IMR-90 (cell line): Measurements from ENCODE around the gene CHPT1. TPM values are rescaled to one million over a fixed set of nuclear protein-coding genes. Genes with fewer than 3 reads are reported as not detected.

Source experiments
- ATAC-seq: fragments of 200-7000 bp; cut with Tn5 transposase; 2 replicates; pipeline ENCODE4 v1.9.1; 2020; ENCODE audit warnings: low read depth, mild to moderate bottlenecking, moderate library complexity
- BruUV-seq: library from RNA; stranded (reverse); fragments of 400-500 nt; replicated peaks from 2 replicates; lab custom pipeline; 2021; lab: Mats Ljungman, UMichigan
- CTCF ChIA-PET: fragments of 300-600 bp; formaldehyde crosslinking; extraction: SDS; loops from one replicate; lab custom pipeline; 2021; ENCODE audit warnings: antibody characterized with exemption; lab: Yijun Ruan, JAX
- POLR2A ChIA-PET: fragments of 300-600 bp; sonication (Branson Sonifier 250); formaldehyde crosslinking; loops from one replicate; lab custom pipeline; 2022; ENCODE audit warnings: antibody characterized with exemption; ENCODE audit not compliant: unreplicated experiment; lab: Charles Lee
- DNase-seq: peaks from one replicate; pipeline ENCODE4 v3.0.0; 2013
- H2AFZ ChIP-seq: replicated peaks from 2 replicates; pipeline ENCODE3; 2013; ENCODE audit warnings: low read length, mild to moderate bottlenecking; ENCODE audit not compliant: poor library complexity
- H2AK5ac ChIP-seq: 2 replicates; pipeline ENCODE4 v1.6.1; 2013; ENCODE audit warnings: low read depth, low read length, inconsistent platforms
- H2AK9ac ChIP-seq: replicated peaks from 2 replicates; pipeline ENCODE3; 2013; ENCODE audit warnings: mild to moderate bottlenecking, low read depth, low read length, moderate library complexity; ENCODE audit not compliant: poor library complexity
- H2BK120ac ChIP-seq: 2 replicates; pipeline ENCODE4 v1.6.1; 2013; ENCODE audit warnings: low read depth, low read length, inconsistent platforms
- H2BK15ac ChIP-seq: 3 replicates; pipeline ENCODE4 v1.6.1; 2013; ENCODE audit warnings: low read depth, low read length, inconsistent platforms
- H2BK20ac ChIP-seq: 2 replicates; pipeline ENCODE4 v1.6.1; 2013; ENCODE audit warnings: low read depth, mild to moderate bottlenecking, inconsistent platforms, low read length, moderate library complexity
- H2BK5ac ChIP-seq: 2 replicates; pipeline ENCODE4 v1.6.1; 2013; ENCODE audit warnings: mild to moderate bottlenecking, low read depth, low read length, inconsistent platforms; ENCODE audit not compliant: poor library complexity, severe bottlenecking
- H3K14ac ChIP-seq: replicated peaks from 2 replicates; pipeline ENCODE4 v1.6.1; 2013; ENCODE audit warnings: low read depth, low read length, inconsistent platforms
- H3K18ac ChIP-seq: 2 replicates; pipeline ENCODE4 v1.6.1; 2013; ENCODE audit warnings: low read depth, low read length, control low read depth
- H3K23ac ChIP-seq: 2 replicates; pipeline ENCODE4 v1.6.1; 2013; ENCODE audit warnings: low read depth, low read length, inconsistent platforms
- H3K27ac ChIP-seq: 2 replicates; pipeline ENCODE4 v1.5.1; 2013; ENCODE audit warnings: mild to moderate bottlenecking, control low read depth, low read length; ENCODE audit not compliant: insufficient read depth
- H3K27me3 ChIP-seq: 2 replicates; pipeline ENCODE4 v1.6.1; 2013; ENCODE audit warnings: low read length; ENCODE audit not compliant: control insufficient read depth, insufficient read depth
- H3K36me3 ChIP-seq: 2 replicates; pipeline ENCODE4 v1.6.1; 2013; ENCODE audit warnings: low read length, mixed read lengths; ENCODE audit not compliant: control insufficient read depth, insufficient read depth
- H3K4ac ChIP-seq: 2 replicates; pipeline ENCODE4 v1.6.1; 2013; ENCODE audit warnings: low read depth, low read length, inconsistent platforms
- H3K4me1 ChIP-seq: 2 replicates; pipeline ENCODE4 v1.6.1; 2013; ENCODE audit warnings: low read length, mixed read lengths; ENCODE audit not compliant: control insufficient read depth, insufficient read depth
- H3K4me2 ChIP-seq: 2 replicates; pipeline ENCODE4 v1.6.1; 2013; ENCODE audit warnings: low read depth, mild to moderate bottlenecking, control low read depth, low read length, moderate library complexity
- H3K4me3 ChIP-seq: 2 replicates; pipeline ENCODE4 v1.5.1; 2013; ENCODE audit warnings: low read depth, mild to moderate bottlenecking, control low read depth, low read length, moderate library complexity; ENCODE audit not compliant: insufficient read depth
- H3K56ac ChIP-seq: 2 replicates; pipeline ENCODE4 v1.6.1; 2013; ENCODE audit warnings: low read length, inconsistent platforms; ENCODE audit not compliant: insufficient read depth; ENCODE audit errors: extremely low read depth
- H3K79me1 ChIP-seq, 2 experiments: 2 replicates each; pipeline ENCODE4 v1.6.1; 2013; ENCODE audit warnings: low read length in 2 of 2, inconsistent platforms in 1 of 2, low read depth in 1 of 2
- H3K9ac ChIP-seq: 2 replicates; pipeline ENCODE4 v1.6.1; 2013; ENCODE audit warnings: low read depth, low read length, control low read depth
- H3K9me1 ChIP-seq: 2 replicates; pipeline ENCODE4 v1.6.1; 2013; ENCODE audit warnings: low read length, inconsistent platforms; ENCODE audit not compliant: insufficient read depth
- H3K9me3 ChIP-seq: 2 replicates; pipeline ENCODE4 v1.6.1; 2013; ENCODE audit warnings: low read length; ENCODE audit not compliant: control insufficient read depth, insufficient read depth
- H4K20me1 ChIP-seq: 2 replicates; pipeline ENCODE4 v1.6.1; 2013; ENCODE audit warnings: low read length, inconsistent platforms; ENCODE audit not compliant: insufficient read depth
- H4K5ac ChIP-seq: 2 replicates; pipeline ENCODE4 v1.6.1; 2013; ENCODE audit warnings: mild to moderate bottlenecking, low read depth, low read length, control low read depth
- H4K8ac ChIP-seq, 2 experiments: 2 replicates each; pipeline ENCODE4 v1.6.1; 2013; ENCODE audit warnings: low read depth in 2 of 2, low read length in 2 of 2, control low read depth in 1 of 2, inconsistent platforms in 1 of 2
- H4K91ac ChIP-seq: 2 replicates; pipeline ENCODE4 v1.6.1; 2013; ENCODE audit warnings: low read depth, low read length, inconsistent platforms; ENCODE audit not compliant: insufficient read depth
- BHLHE40 ChIP-seq: fragments of 150-350 bp; IDR thresholded peaks from 2 replicates; pipeline ENCODE4 v1.6.1; 2016; ENCODE audit warnings: mild to moderate bottlenecking, low read depth, low read length
- CEBPB ChIP-seq: IDR thresholded peaks from 2 replicates; pipeline ENCODE4 v1.6.1; 2012; ENCODE audit warnings: low read depth, low read length, improper control_type of control experiment
- CHD1 ChIP-seq: IDR thresholded peaks from 2 replicates; pipeline ENCODE4 v1.6.1; 2012; ENCODE audit warnings: low read depth, low read length, improper control_type of control experiment
- CTCF ChIP-seq: conservative IDR thresholded peaks from 2 replicates; pipeline ENCODE4 v1.5.1; 2012; ENCODE audit warnings: mild to moderate bottlenecking, low read depth, low read length, improper control_type of control experiment
- ELK1 ChIP-seq: fragments of 150-350 bp; IDR thresholded peaks from 2 replicates; pipeline ENCODE4 v1.6.1; 2016; ENCODE audit warnings: low read depth, mild to moderate bottlenecking, low read length, moderate library complexity, borderline replicate concordance
- FOS ChIP-seq: fragments of 150-350 bp; IDR thresholded peaks from 2 replicates; pipeline ENCODE4 v1.6.1; 2016; ENCODE audit warnings: low read depth, low read length
- MAFK ChIP-seq: IDR thresholded peaks from 2 replicates; pipeline ENCODE4 v1.6.1; 2012; ENCODE audit warnings: low read depth, low read length, improper control_type of control experiment
- MAZ ChIP-seq: IDR thresholded peaks from 2 replicates; pipeline ENCODE4 v1.6.1; 2012; ENCODE audit warnings: low read depth, mild to moderate bottlenecking, low read length, improper control_type of control experiment, moderate library complexity, borderline replicate concordance
- MXI1 ChIP-seq: IDR thresholded peaks from 2 replicates; pipeline ENCODE4 v1.6.1; 2012; ENCODE audit warnings: low read depth, mild to moderate bottlenecking, low read length, moderate library complexity, borderline replicate concordance
- NFE2L2 ChIP-seq: fragments of 150-350 bp; IDR thresholded peaks from 2 replicates; pipeline ENCODE4 v1.6.1; 2016; ENCODE audit warnings: low read depth, mild to moderate bottlenecking, low read length
- POLR2A ChIP-seq: IDR thresholded peaks from 2 replicates; pipeline ENCODE4 v1.6.1; 2012; ENCODE audit warnings: mild to moderate bottlenecking, low read depth, low read length
- RAD21 ChIP-seq: IDR thresholded peaks from 2 replicates; pipeline ENCODE4 v1.6.1; 2012; ENCODE audit warnings: low read length, improper control_type of control experiment
- RCOR1 ChIP-seq: IDR thresholded peaks from 2 replicates; pipeline ENCODE4 v1.6.1; 2012; ENCODE audit warnings: mild to moderate bottlenecking, low read length, improper control_type of control experiment; ENCODE audit not compliant: insufficient replicate concordance
- RFX5 ChIP-seq: IDR thresholded peaks from 2 replicates; pipeline ENCODE4 v1.8.0; 2012; ENCODE audit warnings: low read depth, mild to moderate bottlenecking, low read length, moderate library complexity
- SMC3 ChIP-seq: fragments of 150-350 bp; IDR thresholded peaks from 2 replicates; pipeline ENCODE4 v1.6.1; 2016; ENCODE audit warnings: low read depth, mild to moderate bottlenecking, antibody characterized with exemption, low read length, moderate library complexity
- USF2 ChIP-seq: fragments of 150-350 bp; IDR thresholded peaks from 2 replicates; pipeline ENCODE4 v1.6.1; 2017; ENCODE audit warnings: mild to moderate bottlenecking, antibody characterized with exemption, low read length, low read depth
- WGBS, 2 experiments: methylation state at CpG; one replicate each; pipeline versions ENCODE4 v1.1.5 to v1.1.7; 2013; ENCODE audit warnings: missing lambda C conversion rate in 2 of 2; ENCODE audit not compliant: insufficient read length in 1 of 2; ENCODE audit errors: extremely low coverage in 2 of 2; 5-methylcytosine and 5-hydroxymethylcytosine counted together
- dilution Hi-C: fragments of 300-500 bp; cut with HindIII; formaldehyde crosslinking; loops from one replicate; pipeline ENCODE4 v1.14.3; 2018; ENCODE audit warnings: low sequenced_read_pairs; ENCODE audit not compliant: unreplicated experiment
- in situ Hi-C: fragments of 300-500 bp; cut with MboI; formaldehyde crosslinking; loops from 3 replicates; pipeline ENCODE4 v1.14.3; 2019; ENCODE audit warnings: low sequenced_read_pairs, inconsistent platforms, mixed read lengths
- intact Hi-C: fragments of 100-400 bp; cut with micrococcal nuclease; formaldehyde crosslinking; loops from 2 replicates; pipeline ENCODE4 v1.10.0; 2022
- polyA plus RNA-seq, 3 experiments: library from polyadenylated mRNA; depleted of rRNA; stranded (reverse); fragments of >200 nt; gene quantifications; 2 replicates each; pipeline ENCODE4 v1.2.3, GENCODE V29; 2012; ENCODE audit warnings: low replicate concordance in 1 of 3
- total RNA-seq: library from RNA; depleted of rRNA; stranded (reverse); fragments of >200 nt; gene quantifications from 2 replicates; pipeline ENCODE4 v1.2.3, GENCODE V29; 2012

Gene CHPT1
- total and polyA plus RNA-seq, 2 of the 4 experiments (the other 2 are of a cell fraction): 8.1 to 11.7 TPM

- Histone ChIP-seq H3K4me1 (no peaks in the 10 kb centered on the region), H3K9ac (no peak overlapping the region), H3K23ac (no peak overlapping the region), H2BK15ac (no peak overlapping the region), H4K91ac (no peak overlapping the region), H2BK5ac (no peak overlapping the region), H3K56ac (no peak overlapping the region), H3K27me3 (peaks cover 6% of the 10 kb centered on the region), H3K9me1 (no peaks in the 10 kb centered on the region), H4K8ac (no peak overlapping the region), H3K27ac (no peak overlapping the region), H2AFZ (no peak overlapping the region), H4K20me1 (no peaks in the 10 kb centered on the region), H4K5ac (no peak overlapping the region), H2BK20ac (no peak overlapping the region), H2AK5ac (no peak overlapping the region), H3K9me3 (no peaks in the 10 kb centered on the region), H3K4ac (no peak overlapping the region), H3K4me3 (no peak overlapping the region), H3K14ac (no peak overlapping the region), H2BK120ac (no peak overlapping the region), H3K4me2 (no peak overlapping the region), H3K18ac (no peak overlapping the region), H2AK9ac (no peak overlapping the region), H3K79me1 (no peaks in the 10 kb centered on the region), H3K36me3 (no peaks in the 10 kb centered on the region)
- no TSS peak for BruUV-seq
- dilution Hi-C loops (no loop called here), in situ Hi-C loops (no loop called here), intact Hi-C loops (loop anchor here (2.0 kb wide), 1 partner anchor 88 kb away; no protein-coding TSS in a partner anchor)
- POLR2A ChIA-PET: no interaction called here
- TF ChIP-seq POLR2A (no peak), BHLHE40 (no peak), CHD1 (no peak), CEBPB (no peak), NFE2L2 (no peak), RAD21 (no peak), FOS (no peak), MAFK (no peak), MAZ (no peak), RCOR1 (no peak), CTCF (no peak), RFX5 (no peak), MXI1 (no peak), SMC3 (no peak), USF2 (no peak), ELK1 (no peak)
- no peak for DNase-seq
- CTCF ChIA-PET: no interaction called here
- WGBS, 2 experiments: 83% methylated on average over 2 of the region's 6 CpGs; no CpG with 5 or more reads in 1 of the 2 experiments
- ATAC-seq: no peak
Measured at GRCh38 chr12:101671157-101671791, 26.2 kb upstream of the CHPT1 start.
